Keratinocyte (primary cell): ENCODE measurements around the gene ETF1.

Experiments
- CTCF ChIP-seq, 3 experiments: IDR thresholded peaks in 1 of 3; conservative IDR thresholded peaks in 1 of 3; optimal IDR thresholded peaks in 1 of 3; 2 replicates in 2 of 3; 3 replicates in 1 of 3; pipeline versions ENCODE3 to v1.5.1; 2011; ENCODE audit warnings: low read length in 3 of 3, mild to moderate bottlenecking in 3 of 3, moderate library complexity in 2 of 3, control low read depth in 1 of 3, inconsistent platforms in 1 of 3; ENCODE audit not compliant: insufficient read depth in 2 of 3; ENCODE audit errors: extremely low read depth in 1 of 3
- EZH2 ChIP-seq: IDR thresholded peaks from one replicate; pipeline ENCODE4 v1.6.1; 2012; ENCODE audit warnings: inconsistent platforms, mild to moderate bottlenecking, low read length, moderate library complexity

- TF ChIP-seq CTCF (optimal IDR thresholded peaks at IDR 0.05 in 1 of 3, IDR thresholded peaks at IDR 0.05 in 1 of 3, conservative IDR thresholded peaks at IDR 0.05 in 1 of 3; ENCODE audit: extremely low read depth in 1 of 3, insufficient read depth in 2 of 3, low read length in 3 of 3): no peak
- TF ChIP-seq EZH2: no peak
Measured at GRCh38 chr5:138554143-138554542, 11.1 kb upstream of the ETF1 start.
